Measurements from ENCODE around the gene CDR2. TPM values are rescaled to one million over a fixed set of nuclear protein-coding genes. Genes with fewer than 3 reads are reported as not detected.

Gene CDR2
- total RNA-seq, 1 donor from 2014 or later: 57.6 TPM

- H3K4me2 ChIP-seq (ENCODE audit: low read length): no peak overlapping the region
- Mint-ChIP-seq H3K27me3 (ENCODE audit: low read depth, unreplicated experiment) (no peaks in the 10 kb centered on the region), H3K27ac (ENCODE audit: unreplicated experiment) (no peak overlapping the region), H3K4me1 (ENCODE audit: low read depth, unreplicated experiment) (no peaks in the 10 kb centered on the region), H3K4me3 (ENCODE audit: unreplicated experiment) (no peak overlapping the region), H3K36me3 (ENCODE audit: low read depth, unreplicated experiment) (peaks cover 24% of the 10 kb centered on the region), H3K9me3 (ENCODE audit: unreplicated experiment) (no peaks in the 10 kb centered on the region)
- H3K27me3 ChIP-seq (ENCODE audit: insufficient read depth, low read length): no peaks in the 10 kb centered on the region
- H3K27ac ChIP-seq (ENCODE audit: low read depth, low read length): no peak overlapping the region
- H3K9me3 ChIP-seq (ENCODE audit: insufficient read depth, low read depth, low read length): no peaks in the 10 kb centered on the region
- H3K79me2 ChIP-seq (ENCODE audit: insufficient read depth, low read length): peaks cover 5% of the 10 kb centered on the region
- no peak overlapping the region for H2AFZ ChIP-seq (ENCODE audit: low read depth, low read length)
- H4K20me1 ChIP-seq (ENCODE audit: insufficient read depth, low read length): peaks cover 19% of the 10 kb centered on the region
- H3K4me3 ChIP-seq (ENCODE audit: insufficient read depth, low read depth, low read length): no peak overlapping the region
- TF ChIP-seq, protein P1, sequence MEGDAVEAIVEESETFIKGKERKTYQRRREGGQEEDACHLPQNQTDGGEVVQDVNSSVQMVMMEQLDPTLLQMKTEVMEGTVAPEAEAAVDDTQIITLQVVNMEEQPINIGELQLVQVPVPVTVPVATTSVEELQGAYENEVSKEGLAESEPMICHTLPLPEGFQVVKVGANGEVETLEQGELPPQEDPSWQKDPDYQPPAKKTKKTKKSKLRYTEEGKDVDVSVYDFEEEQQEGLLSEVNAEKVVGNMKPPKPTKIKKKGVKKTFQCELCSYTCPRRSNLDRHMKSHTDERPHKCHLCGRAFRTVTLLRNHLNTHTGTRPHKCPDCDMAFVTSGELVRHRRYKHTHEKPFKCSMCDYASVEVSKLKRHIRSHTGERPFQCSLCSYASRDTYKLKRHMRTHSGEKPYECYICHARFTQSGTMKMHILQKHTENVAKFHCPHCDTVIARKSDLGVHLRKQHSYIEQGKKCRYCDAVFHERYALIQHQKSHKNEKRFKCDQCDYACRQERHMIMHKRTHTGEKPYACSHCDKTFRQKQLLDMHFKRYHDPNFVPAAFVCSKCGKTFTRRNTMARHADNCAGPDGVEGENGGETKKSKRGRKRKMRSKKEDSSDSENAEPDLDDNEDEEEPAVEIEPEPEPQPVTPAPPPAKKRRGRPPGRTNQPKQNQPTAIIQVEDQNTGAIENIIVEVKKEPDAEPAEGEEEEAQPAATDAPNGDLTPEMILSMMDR (IDR thresholded peaks at IDR 0.05; ENCODE audit: insufficient read depth, low read depth, low read length): no peak
- TF ChIP-seq EZH2 (IDR thresholded peaks at IDR 0.05; ENCODE audit: insufficient read depth, low read length): no peak
- DNase-seq (ENCODE audit: low read depth): no peak
- no peak overlapping the region for H3K9ac ChIP-seq (ENCODE audit: low read length)
- no peak for FAIRE-seq
- no peaks in the 10 kb centered on the region for H3K4me1 ChIP-seq (ENCODE audit: insufficient read depth, low read length)
- peaks cover 14% of the 10 kb centered on the region for H3K36me3 ChIP-seq (ENCODE audit: insufficient read depth, low read length)
Observed at GRCh38 chr16:22308824-22309520, 65.4 kb downstream of the CDR2 start.

DNA sequence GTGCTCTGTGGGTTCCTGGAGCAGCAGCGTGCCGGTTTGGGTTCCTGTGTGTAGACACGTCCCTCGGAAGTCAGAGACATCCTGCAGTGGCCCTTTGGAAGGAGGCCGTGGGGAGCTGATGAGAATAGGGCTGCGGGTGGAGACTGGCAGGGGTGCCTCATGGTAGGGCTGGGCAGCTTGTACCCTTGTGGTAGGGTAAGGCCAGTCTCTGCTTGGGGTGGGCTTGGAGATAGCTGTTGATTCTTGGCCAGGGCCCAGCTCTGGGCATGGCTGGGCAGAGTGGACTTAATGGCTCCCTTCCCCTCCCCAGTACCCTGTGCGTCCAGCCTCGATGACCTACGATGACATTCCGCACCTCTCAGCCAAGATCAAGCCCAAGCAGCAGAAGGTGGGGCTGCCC is 66.6 kb downstream of the CDR2 start:
- H3K9me3 ChIP-seq (ENCODE audit: insufficient read depth, low read depth, low read length): no peaks in the 10 kb centered on the region
- Mint-ChIP-seq H3K4me3 (ENCODE audit: unreplicated experiment) (no peak overlapping the region), H3K4me1 (ENCODE audit: low read depth, unreplicated experiment) (no peaks in the 10 kb centered on the region), H3K9me3 (ENCODE audit: unreplicated experiment) (no peaks in the 10 kb centered on the region), H3K27ac (ENCODE audit: unreplicated experiment) (no peak overlapping the region), H3K36me3 (ENCODE audit: low read depth, unreplicated experiment) (peaks cover 22% of the 10 kb centered on the region), H3K27me3 (ENCODE audit: low read depth, unreplicated experiment) (no peaks in the 10 kb centered on the region)
- no peak overlapping the region for H3K4me2 ChIP-seq (ENCODE audit: low read length)
- peaks cover 21% of the 10 kb centered on the region for H4K20me1 ChIP-seq (ENCODE audit: insufficient read depth, low read length)
- no peak for TF ChIP-seq EZH2 (IDR thresholded peaks at IDR 0.05; ENCODE audit: insufficient read depth, low read length)
- TF ChIP-seq, protein P1 (IDR thresholded peaks at IDR 0.05; ENCODE audit: insufficient read depth, low read depth, low read length): no peak
- peaks cover 13% of the 10 kb centered on the region for H3K36me3 ChIP-seq (ENCODE audit: insufficient read depth, low read length)
- H3K9ac ChIP-seq (ENCODE audit: low read length): no peak overlapping the region
- no peak overlapping the region for H3K27ac ChIP-seq (ENCODE audit: low read depth, low read length)
- H3K4me1 ChIP-seq (ENCODE audit: insufficient read depth, low read length): no peaks in the 10 kb centered on the region
- FAIRE-seq (no peak), DNase-seq (ENCODE audit: low read depth) (no peak)
- no peaks in the 10 kb centered on the region for H3K27me3 ChIP-seq (ENCODE audit: insufficient read depth, low read length)
- H2AFZ ChIP-seq (ENCODE audit: low read depth, low read length): no peak overlapping the region
- H3K79me2 ChIP-seq (ENCODE audit: insufficient read depth, low read length): peaks cover 11% of the 10 kb centered on the region
- H3K4me3 ChIP-seq (ENCODE audit: insufficient read depth, low read depth, low read length): no peak overlapping the region

- H3K27ac ChIP-seq (ENCODE audit: low read depth, low read length): no peak overlapping the region
- no peaks in the 10 kb centered on the region for H3K9me3 Mint-ChIP-seq (ENCODE audit: unreplicated experiment)
- H3K36me3 Mint-ChIP-seq (ENCODE audit: low read depth, unreplicated experiment): peaks cover 19% of the 10 kb centered on the region
- no peaks in the 10 kb centered on the region for H3K4me1 Mint-ChIP-seq (ENCODE audit: low read depth, unreplicated experiment)
- H3K4me3 ChIP-seq (ENCODE audit: insufficient read depth, low read depth, low read length): no peak overlapping the region
- H3K4me2 ChIP-seq (ENCODE audit: low read length): no peak overlapping the region
- no peak for FAIRE-seq
- H3K4me3 Mint-ChIP-seq (ENCODE audit: unreplicated experiment): no peak overlapping the region
- peaks cover 21% of the 10 kb centered on the region for H3K79me2 ChIP-seq (ENCODE audit: insufficient read depth, low read length)
- no peaks in the 10 kb centered on the region for H3K4me1 ChIP-seq (ENCODE audit: insufficient read depth, low read length)
- no peaks in the 10 kb centered on the region for H3K27me3 ChIP-seq (ENCODE audit: insufficient read depth, low read length)
- H3K9ac ChIP-seq (ENCODE audit: low read length): no peak overlapping the region
- H3K9me3 ChIP-seq (ENCODE audit: insufficient read depth, low read depth, low read length): no peaks in the 10 kb centered on the region
- H3K36me3 ChIP-seq (ENCODE audit: insufficient read depth, low read length): peaks cover 9% of the 10 kb centered on the region
- no peak overlapping the region for H2AFZ ChIP-seq (ENCODE audit: low read depth, low read length)
- peaks cover 30% of the 10 kb centered on the region for H4K20me1 ChIP-seq (ENCODE audit: insufficient read depth, low read length)
- H3K27me3 Mint-ChIP-seq (ENCODE audit: low read depth, unreplicated experiment): no peaks in the 10 kb centered on the region
- no peak for TF ChIP-seq EZH2 (IDR thresholded peaks at IDR 0.05; ENCODE audit: insufficient read depth, low read length)
- TF ChIP-seq, protein P1 (IDR thresholded peaks at IDR 0.05; ENCODE audit: insufficient read depth, low read depth, low read length): no peak
- H3K27ac Mint-ChIP-seq (ENCODE audit: unreplicated experiment): no peak overlapping the region
- no peak for DNase-seq (ENCODE audit: low read depth)
Observed at GRCh38 chr16:22306788-22307187, 67.6 kb downstream of the CDR2 start.

Data from astrocyte (in vitro differentiated cells and primary cell).